ENCODE measurements around the gene BAD.

Gene BAD

GRCh38 chr11:64229090-64229743 is 55.2 kb downstream of the BAD start:
- no peak for DNase-seq (ENCODE audit: low spot score)

GRCh38 chr11:64227405-64227956 is 57.0 kb downstream of the BAD start:
- no peak for DNase-seq (ENCODE audit: low spot score)

DNA sequence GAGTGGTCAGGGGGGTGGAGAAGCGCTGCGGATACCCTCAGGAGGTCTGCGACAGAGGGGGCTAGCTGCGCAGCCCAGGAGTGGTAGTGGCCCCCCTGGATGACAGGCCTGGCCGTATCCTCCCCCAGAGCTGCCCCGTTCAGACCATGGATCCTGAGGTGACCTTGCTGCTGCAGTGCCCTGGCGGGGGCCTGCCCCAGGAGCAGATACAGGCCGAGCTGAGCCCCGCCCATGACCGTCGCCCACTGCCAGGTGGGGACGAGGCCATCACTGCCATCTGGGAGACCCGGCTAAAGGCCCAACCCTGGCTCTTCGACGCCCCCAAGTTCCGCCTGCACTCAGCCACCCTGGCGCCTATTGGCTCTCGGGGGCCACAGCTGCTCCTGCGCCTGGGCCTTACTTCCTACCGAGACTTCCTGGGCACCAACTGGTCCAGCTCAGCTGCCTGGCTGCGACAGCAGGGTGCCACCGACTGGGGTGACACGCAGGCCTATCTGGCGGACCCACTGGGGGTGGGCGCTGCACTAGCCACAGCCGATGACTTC is 57.9 kb downstream of the BAD start:
- DNase-seq (ENCODE audit: low spot score) = peak; percentile 32

DNA sequence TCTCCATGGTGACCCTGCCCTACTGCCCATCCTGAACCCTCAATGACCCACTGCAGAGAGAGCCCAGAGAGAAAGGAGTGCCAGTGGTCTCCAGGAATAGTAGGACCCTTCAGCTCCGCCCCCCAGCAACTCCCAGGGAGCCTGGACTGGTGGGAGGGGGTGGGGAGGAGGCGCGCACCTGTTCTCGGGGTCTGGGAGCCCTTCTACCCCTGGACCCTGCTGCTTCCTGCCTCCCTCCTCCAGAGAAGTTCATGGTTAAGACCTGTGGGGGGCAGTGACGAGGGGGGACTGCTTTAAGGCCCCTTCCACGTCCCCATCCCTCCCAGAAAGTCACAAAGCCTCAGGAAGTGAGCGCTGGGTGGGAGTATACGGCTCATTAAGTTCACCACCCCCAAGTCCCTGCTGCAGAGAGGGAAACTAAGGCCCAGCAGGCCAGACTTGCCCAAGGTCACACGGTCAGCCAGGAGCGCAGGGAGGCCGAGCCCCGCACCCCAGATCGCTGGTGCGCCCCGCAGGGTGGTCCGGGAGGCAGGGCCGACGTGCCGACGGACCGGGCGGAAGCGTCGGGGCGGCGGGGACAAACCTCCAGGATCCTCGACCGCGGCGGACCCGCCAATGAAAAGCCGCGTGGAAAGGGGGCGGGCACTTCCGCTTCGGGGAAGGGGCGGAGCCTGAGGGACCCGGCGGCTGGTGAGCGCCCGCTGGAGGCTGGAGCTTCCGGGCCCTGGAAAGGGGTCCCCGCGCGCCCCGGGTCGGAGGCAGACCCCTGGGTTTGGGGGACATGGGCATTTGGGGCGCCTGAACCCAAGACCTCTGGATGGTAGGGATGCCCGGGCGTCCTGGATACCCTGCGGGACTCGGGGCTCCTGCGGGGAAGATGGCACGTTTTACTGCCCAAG is 58.6 kb downstream of the BAD start, which contains the start of the genes NUDT22 and TRPT1:
NUDT22 (plus strand) TSS at position 667 of the 899 bp plus-strand sequence. CDS start 379 bp downstream, outside the sequence.
TRPT1 (minus strand) TSS at position 579 of the 899 bp plus-strand sequence; CDS start at position 253, 326 bp downstream.
- peak; percentile 93 for DNase-seq (ENCODE audit: low spot score)

DNA sequence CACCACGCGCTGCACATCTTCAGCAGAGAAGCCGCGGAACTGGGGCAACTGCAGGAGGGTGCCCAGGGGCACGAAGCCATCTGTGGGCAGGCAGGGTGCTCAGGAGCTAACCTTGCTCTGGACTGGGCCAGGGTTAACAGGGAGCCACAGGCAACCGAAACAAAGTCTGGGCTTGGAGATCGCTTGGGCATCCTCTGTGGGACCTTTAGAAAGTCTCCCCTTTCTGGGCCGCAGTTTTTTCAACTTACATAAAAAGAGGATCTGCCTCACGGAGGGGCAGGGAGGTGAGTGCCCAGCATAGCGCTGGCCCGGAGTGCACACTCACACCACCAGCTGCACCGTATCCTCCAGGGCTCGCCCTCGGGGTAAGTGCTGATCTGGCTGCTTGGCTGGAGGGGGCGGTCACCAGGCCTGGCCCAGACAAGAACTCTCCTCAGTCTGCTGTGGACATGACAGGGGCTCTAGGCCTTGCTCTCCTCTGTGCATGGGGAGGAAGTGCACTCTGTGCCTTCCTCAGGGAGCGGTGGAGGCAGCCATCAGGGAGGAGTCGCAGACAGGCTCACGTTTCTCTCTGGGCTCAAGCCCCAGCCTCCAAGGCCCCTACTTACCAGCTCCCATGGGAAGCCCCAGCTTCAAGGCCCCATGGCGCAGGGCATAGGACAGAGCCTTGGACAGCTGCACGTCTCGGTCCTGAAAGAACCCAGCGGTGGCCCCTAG is 59.4 kb downstream of the BAD start:
- peak; percentile 26 for DNase-seq (ENCODE audit: low spot score)

- no peak for DNase-seq (ENCODE audit: low spot score)
Observed at GRCh38 chr11:64224151-64224890, 60.1 kb downstream of the BAD start.

GRCh38 chr11:64223001-64223651 is 61.3 kb downstream of the BAD start:
- no peak for DNase-seq (ENCODE audit: low spot score)

DNA sequence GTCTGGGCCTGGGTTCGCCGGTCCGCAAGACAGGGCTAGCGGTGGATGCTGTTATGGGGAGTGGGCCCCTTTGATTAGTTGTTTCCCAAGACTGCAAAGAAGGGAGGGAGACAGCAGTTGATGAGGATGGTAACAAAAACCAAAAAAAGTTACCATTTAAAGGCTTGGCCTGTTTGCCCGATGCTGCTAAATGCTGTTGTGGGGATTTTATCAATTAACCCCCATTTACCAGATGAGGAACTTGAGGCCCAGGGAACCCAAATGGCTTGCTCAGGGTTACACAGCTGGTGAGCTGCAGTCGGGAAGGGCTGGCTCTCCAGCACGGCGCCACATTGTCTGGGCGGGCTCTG is 61.8 kb downstream of the BAD start:
- no peak for DNase-seq (ENCODE audit: low spot score)

- DNase-seq (ENCODE audit: low spot score) = no peak
Observed at GRCh38 chr11:64220798-64221197, 63.7 kb downstream of the BAD start.

GRCh38 chr11:64220271-64220670 is 64.2 kb downstream of the BAD start:
- no peak for DNase-seq (ENCODE audit: low spot score)

Data from iPS-NIHi11 (cell line).